HUDEP-2 (cell line): ENCODE data around the gene CDON.
"Not testable (repeated sequence)": the region's sequence is repeated elsewhere in the genome, so short reads cannot be mapped to it uniquely, and the experiment has no call there.

Experiments used
- DNase-seq, 76 experiments: peaks; one replicate each; lab custom pipeline; 2025; ENCODE audit not compliant: unreplicated experiment in 76 of 76; lab: John Stamatoyannopoulos, UW

Gene CDON

DNA sequence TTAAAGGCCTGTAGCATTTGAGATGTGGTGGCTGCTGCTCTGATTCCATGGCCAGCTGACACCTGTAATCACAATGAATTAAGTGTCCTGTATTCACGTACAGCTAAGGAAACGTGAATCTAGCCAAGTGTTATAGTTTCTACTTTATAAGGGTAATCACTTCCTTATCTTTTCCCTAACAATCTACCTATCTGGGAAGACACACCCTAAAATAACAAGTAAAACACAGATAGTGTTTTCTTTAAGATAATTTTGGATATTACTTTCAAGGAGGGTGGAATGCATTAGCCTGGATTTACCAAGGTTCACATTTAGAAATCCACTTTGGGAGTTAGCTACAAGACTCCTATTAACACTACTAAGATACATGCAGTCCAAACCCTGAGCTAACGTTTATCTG is 11.5 kb downstream of the CDON start:
- no peak for DNase-seq

DNA sequence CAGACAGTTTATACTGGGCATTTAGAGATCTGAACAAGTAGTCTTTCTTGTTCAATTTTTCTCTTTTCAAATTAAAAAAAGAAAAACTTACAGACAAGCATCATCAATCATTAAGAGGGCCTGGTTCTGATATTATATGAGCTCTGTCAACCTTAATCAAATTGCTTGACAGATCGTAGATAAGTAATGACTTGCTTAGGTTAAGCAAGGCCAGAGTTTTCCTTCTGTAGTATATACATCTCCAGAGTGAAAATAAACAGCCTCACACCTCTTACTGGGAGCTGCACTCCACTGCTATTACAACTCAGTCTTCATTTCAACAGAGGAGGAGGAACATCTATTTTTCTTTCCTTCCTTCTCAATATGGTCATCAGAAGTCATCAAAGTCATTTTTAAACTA is 13.5 kb downstream of the CDON start:
- DNase-seq: no peak

DNA sequence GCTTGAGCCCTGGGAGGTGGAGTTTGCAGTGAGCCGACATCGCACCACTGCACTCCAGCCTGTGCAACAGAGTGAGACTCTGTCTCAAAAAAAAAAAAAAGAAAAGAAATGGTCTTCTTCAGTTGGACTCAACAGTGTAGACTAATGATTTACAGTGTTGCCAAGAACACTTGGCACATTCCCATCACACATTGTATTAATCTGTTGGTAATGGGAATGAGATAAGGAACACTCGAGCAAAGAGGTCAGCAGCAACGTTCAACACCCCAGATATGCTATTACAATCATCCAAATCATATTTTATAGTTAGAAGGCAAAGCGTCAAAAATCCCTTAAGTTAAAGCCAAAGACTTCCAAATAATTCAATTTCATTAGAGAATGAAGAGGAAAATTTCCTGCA is 14.5 kb downstream of the CDON start:
- DNase-seq: no peak

DNA sequence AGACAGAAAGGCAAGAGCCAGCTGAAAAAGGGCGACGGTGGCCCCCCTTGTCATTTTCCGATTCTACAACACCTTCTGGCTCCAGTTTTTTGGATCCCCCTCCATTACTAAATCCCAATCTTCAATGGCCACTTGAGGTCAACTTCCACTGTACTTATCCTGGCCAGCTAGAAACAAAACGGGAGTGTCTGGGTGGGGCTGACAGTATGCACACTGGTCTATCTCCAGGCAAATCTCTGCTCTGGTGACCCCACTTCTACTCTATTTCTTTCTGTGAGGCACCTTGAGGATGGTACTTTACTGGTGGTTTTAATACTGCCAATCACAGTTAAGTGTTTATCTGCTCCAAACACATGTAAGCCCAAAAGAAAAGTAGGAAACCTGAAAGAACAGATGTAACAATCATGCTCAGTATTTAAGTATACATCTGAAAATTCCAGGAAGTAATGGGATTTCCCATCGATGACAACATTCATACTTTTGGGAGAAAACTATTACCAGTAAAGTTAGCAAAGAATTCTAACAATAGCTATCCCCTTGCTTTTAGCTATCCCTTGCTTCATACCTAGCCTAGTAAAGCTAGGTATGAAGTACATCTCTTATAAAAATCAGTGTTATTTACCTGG is 16.0 kb downstream of the CDON start:
- no peak for DNase-seq

DNA sequence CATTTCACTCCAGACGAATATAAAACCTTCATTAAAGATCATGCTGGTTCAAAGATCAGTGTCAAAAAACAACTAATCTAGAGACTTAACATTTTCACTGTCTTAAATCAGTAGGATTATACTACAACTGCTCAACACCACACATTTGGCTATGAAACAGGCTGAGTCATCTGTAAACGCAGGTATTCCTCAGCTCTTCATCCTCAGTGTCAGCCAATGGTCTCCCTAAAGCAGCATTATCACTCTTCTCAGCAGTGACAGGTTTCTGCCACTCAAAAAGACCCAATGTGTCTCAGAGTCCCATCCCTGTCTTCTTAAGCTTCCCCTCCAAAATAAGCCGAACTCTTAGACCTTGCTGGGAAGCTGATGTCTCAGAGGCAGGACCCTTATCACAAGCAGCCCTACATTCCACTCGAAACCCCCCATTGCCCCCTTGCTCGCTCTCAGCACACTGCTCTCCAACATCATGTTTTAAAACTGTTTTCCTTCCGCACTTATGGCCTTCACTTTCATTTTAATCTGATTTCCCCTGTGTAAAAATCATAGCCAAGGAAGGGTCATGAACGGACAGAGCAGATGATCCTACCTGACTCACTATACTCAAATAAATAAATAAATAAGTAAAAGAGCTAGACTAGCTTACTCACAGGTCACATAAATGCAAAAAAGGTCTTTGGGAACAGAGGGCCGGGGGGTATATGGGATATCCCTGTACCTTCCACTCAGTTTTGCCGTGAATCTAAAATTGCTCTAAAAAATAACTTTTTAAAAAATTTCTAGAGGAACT is 23.0 kb downstream of the CDON start:
- no peak for DNase-seq

DNA sequence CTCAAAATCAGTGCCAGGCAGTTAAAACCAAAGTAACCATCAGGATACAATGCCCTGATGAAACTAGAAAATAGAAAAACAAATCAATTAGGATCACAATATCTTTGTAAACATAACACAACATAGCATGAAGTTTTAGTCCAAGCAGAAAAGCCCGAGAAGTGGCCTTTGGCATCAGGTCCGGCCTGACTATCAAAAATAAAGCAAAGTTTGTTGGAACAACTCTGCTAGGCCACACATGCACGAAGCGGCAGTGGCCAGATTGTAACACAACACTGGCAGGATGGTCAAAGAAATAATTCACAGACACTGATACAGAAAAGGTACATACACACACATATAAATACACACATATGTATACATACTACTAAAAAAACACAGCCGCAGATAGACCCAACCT is 26.9 kb downstream of the CDON start:
- DNase-seq: no peak

DNA sequence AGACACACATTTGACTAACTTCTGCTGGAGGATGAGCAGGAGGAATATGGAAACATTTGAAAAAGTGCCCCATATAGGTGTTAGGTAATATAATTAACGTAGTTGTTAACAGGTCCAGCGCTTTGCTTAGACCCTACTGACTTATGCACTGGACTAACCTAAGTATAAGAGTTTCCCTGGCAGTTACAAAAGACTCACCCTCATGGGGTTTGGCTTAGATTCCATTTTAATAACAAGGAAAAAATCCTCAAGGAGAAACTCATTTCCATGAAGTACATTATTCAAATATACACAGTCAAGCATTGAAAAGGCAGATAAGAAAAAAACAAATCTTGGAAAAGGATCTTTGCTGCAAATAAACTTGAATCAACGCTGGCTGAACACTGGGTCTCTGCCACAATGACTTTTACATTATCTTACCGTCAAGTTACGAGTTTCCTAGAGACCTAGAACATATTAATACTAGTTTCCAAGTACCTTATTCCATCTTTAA is 27.7 kb downstream of the CDON start:
- no peak for DNase-seq

DNA sequence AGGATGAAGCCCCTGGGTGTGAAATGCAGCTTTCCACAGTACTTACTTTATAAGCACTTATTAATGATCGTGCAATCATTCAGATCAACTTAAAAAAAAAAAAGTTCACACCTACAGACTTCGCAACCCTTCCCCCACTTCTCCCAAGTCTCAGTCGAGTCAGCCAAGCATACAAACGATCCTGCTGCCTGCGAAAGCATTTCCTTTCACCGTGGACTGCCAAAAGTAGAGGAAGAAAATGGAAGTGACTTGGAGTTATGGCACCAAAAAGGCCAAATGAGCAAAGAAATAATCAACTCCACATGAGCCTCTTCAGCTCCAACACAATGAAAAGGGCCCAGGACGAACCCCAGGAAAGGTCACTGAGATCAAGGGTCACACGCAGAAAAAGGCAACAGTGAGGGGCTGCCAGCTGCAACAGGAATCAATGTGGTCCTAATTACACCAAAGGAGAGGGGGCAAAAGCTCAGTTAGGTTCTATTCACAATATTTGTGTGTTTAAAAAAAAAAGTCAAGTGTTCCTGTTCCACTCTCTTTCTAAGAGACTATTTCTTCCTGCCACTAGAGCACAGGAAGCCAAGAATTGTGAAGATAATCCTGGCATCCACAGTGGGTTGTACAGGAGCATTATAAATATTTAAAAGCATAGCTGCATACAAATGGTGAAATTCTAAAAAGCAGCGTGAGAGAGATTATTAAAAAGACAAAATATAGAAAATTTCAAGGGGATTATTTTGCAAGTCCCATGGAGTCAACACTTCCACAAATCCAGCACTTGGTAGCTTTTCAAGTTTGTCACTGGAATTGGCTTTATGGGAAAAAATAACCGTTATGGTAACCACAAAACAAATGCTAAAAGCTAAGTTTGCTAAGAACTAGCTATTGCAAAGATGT is 28.4 kb downstream of the CDON start:
- DNase-seq: no peak

DNA sequence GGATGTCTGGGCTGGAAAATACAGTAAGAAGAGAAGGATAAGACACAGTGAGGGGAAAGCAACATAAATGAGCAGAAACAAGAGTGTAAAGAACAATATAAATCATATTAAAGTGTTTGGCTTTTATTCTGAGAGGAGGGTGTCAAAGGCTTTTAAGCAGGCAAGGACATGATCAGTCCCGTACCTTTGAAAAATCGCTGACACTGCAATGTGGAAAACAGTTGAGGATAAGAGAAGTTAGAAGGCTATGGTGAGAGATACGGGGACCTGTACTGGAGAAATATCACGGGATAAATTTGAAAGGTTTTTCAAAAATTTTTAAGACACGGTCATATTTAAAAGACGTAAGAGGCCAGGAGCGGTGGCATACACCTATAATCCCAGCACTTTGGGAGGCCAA is 30.3 kb downstream of the CDON start:
- DNase-seq: no peak

DNA sequence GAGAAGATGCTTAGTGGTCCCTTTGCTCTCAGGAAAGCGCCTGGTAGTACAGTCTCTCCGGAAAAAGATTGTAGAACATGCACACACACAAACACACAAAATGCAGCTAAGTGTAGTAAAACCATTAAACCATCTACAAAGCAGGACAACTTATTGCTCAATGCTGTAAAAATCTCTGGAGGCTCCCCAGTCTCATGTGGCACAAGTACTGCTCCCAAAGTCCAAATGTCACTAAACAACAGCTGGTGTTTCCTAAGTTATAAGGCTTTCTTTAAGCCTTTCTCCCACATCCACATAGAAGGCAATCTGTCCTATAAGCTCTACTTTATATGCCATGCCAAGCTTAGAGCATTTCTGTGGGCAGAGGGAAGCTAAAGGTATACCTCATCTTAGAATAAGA is 32.9 kb downstream of the CDON start:
- DNase-seq: no peak

DNA sequence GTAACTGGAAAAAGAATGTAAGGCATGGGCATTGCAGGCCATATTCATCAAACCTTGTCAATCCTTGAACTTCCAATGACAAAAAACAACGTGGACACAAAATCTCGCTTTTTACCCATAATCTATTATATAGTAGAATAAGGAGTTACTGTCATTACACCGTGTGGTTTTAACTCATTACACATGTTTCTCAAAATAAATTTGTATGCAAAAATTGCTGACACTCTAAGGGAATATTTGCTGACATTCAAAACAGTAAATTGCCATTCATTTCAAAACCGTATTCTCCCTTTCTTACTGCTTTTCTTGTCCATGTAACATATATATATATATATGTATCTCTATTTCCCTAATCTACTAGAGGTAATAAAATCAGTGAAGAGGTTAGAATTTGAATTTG is 33.4 kb downstream of the CDON start:
- DNase-seq: no peak

DNA sequence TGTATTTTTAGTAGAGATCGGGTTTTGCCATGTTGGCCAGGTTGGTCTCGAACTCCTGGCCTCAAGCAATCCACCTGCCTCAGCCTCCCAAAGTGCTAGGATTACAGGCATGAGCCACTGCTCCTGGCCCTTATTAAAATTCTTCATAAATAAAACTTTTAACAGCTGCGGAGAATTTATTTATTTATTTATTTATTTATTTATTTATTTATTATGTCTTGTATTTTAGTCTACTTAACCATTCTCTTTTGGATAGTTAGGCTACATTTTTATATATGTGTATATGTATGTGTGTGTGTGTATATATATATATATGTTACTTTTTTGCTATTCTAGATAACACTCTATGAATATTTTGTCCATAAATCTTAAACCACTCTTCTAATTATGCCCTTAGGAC is 34.1 kb downstream of the CDON start:
- not testable (repeated sequence) for DNase-seq

DNA sequence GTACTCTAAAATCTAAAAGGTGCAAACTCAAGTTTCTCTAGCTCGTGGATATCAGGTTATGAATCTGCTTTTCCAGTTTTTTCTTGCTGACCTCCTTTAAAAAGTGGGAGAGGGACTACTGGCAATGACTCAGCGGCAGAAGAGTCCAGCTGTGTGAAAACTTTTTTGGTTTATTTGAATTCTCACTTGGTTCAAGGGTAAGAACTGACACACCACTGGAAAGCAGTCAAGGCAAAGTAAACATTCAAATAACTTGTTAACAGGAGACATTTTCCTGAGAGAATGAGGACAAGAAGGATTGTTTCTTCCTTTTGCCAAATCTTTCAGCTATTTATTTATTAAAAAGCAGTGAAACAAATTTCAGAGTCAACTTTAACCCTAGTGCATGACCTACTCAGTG is 36.1 kb downstream of the CDON start:
- no peak for DNase-seq

DNA sequence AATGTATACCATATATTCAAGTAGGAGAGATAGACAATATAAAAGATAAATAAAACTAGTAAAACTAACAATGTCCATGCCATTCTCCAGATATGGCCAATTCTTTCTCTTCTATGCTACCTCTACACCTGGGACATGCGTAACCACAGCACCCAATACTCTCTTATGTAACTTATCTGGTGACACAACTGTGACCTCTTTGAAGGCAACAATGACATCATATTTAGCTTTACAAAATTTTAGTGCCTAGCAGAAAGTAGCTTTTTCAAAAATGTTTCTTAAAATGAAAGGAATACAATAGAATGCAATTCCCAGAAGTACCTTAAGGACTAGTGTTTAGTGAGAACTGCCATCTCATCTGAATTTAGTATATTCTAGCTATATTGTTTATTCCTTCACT is 36.8 kb downstream of the CDON start:
- no peak for DNase-seq

DNA sequence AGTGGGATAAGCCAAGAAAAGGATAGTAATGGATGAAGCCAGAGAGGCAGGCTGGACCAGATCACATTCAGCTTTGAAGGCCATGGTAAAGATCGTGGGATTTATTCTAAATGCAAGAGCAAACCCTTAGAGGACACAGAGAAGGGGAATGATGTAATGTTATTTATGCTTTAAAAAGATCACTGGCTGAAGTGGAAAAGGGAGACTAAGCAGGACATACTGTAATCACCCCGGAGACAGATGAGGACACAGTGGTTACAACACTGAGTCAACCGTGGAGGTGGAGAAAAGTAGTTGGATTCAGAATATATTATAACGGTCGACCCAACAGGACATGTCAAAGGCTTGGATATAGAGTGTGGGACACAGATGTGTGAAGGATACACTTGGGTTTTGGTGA is 38.5 kb downstream of the CDON start:
- DNase-seq: no peak

DNA sequence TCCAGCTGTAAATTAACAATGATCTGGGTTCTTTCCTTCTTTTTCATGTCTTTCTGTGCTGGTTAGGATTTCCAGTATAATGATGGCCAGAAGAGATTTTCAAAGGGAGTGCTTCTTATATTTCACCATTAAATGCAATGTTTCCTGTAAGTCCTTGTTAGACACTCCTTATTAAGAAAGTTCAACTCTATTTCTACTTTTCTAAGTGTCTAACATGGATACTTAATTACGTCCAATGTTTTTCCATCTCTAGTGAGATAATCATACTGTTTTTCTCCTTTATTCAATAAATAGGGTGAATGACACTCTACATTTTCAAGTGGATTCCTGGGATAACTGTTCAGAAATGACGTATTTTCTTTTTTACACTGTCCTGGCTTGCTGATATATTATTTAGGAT is 49.8 kb downstream of the CDON start:
- no peak for DNase-seq

DNA sequence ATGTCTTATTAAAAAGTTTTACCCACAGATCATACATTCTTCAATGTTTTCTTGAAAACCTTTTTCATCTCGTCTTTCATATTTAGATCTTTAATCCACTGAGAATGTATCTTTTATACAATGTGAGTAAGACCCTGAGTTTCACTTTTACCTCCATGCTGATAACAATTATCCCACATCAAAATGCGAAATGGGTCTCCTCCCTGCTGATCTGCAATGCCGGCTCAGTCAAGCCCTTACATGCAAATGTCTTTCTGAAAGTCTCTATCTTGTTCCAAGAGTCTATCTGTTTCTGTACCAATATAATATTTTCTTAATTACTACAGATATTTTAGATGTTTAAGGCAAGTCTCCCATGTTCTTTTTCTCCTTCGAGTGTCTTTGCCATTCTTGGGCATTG is 50.9 kb downstream of the CDON start:
- DNase-seq: no peak

DNA sequence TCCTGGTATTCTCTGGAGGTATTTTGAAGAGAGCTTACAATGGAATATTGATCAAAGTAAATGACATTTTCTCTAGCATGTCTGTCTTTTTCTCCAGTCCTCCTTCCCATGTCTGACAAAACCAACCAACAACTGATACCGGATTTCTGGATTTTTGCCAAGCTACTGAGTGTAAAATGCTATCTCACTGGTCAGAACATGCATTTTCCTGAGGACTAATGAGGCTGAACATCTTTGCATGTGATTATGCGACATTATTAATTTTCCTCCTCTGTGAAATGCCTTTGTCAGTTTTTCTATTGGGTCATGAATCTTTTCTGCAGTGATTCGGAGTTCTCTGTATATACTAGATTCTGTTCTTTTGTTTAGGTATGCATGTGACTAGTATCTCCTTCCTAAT is 51.4 kb downstream of the CDON start:
- peak in 9 of 76 experiments; percentile 1 to 14 (median 9) for DNase-seq

DNA sequence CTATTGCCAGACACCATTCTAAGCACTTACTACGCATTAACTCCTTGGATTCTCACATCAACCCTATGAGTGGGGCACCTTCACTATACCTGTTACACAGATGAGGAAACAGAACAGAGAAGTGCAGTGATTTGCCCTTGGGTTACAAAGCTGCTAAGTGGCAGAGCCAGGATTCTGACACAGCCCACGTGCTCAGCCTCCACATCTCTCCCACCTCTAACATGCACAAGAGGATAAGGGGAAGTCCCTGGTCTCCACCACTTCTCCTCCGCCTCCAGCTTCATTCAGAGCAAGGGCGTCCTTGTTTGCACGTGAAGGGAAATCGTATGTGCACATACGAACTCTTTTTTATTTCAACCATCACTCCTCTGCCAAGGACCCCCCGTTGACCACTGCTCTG is 53.7 kb downstream of the CDON start:
- no peak for DNase-seq

DNA sequence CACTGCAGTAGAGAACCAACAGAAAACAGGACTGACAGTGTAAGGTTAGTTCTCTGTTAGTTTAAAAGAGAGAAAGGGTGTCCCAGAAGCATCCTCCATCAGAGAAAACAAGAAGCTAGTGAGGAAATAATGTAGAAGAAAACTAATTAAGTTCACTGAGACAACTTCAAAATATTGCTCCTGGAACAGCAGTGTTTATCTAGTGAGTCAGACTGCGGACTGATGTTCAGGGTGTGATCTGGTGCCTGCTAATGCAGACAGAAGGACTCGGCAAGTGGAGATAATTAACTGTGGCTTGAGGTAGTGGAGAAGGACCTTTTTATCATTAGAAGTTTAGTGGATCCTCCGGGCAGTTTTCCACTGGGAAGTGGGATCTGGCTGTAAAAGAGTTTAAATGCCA is 55.4 kb downstream of the CDON start:
- DNase-seq: no peak

DNA sequence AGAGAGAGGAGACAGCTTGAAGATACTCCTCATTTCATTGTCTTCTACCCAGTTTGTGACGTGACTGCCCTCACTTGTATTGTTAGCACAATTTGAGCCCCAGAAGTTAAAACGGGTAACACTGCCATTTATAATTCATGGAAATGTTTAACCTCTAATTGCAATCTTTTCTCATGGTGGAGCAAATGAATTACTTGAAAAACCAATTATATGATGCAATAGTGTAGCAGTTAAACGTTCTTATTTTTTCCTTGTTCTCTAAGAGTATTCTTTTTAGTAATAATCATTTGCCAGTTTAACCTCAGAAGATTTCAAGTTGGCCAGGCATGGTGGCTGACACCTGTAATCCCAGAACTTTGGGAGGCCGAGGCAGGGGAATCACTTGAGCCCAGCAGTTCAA is 56.6 kb downstream of the CDON start:
- DNase-seq: no peak
